Measurements from ENCODE around the gene ACSF2. TPM values are rescaled to one million over a fixed set of nuclear protein-coding genes. Genes with fewer than 3 reads are reported as not detected.

Gene ACSF2
- total and polyA plus RNA-seq, 2 of the 13 experiments (the other 11 are each of a cell fraction or from before 2014, with no cell fraction given) = 87.3 to 109 TPM

DNA sequence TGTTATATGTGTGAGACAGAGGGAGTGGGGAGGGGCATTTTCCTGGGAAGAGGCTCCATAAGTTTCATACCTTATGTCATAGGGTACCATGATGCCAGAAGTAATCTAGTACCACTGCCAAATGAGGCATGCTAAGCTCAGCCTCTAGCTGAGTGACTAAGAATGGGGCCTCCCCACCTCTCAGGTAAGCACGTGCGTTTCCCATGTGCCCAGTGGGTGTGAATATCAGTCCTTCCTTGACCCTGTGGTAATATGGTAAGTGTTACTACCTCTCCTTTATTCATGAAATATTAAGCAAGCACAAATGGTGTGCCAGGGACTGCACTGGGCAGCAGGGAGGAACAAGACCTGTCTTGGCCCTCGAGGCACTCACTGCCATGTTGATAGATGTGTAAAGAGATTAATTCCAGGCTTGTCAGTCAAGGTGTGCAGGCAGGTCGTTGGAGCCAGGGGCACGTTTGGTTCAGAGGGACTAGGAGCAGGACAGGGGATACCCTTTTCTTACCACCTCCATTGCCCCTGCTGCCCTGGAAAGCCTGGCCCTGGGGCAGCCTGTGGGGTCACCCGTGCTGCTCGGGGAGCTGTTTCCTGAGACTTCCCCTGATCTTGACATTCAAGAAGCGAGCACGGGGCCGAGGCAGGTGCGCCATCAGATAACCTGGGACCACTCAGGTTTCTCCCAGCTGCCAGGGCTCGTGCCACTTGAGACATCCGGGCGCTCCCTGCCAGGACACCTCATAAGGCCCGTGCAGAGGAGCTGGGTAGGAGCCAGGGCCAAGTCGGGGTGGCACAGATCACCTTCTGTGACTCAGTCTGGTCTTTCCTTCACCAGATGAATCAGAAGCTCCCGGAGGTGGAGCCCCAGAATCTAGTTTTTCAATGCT lies 61.4 kb downstream of the ACSF2 start:
- Histone ChIP-seq H4K20me1 (ENCODE audit: insufficient read depth, low read length) (no peaks in the 10 kb centered on the region), H3K9me3 (ENCODE audit: low read length) (no peaks in the 10 kb centered on the region), H3K4me3 (replicated peaks in 1 of 3; ENCODE audit: insufficient read depth in 1 of 3, low read depth in 2 of 3, low read length in 3 of 3) (no peak overlapping the region), H3K4me2 (ENCODE audit: low read depth, low read length) (no peak overlapping the region), H3K27ac (ENCODE audit: extremely low read length, insufficient read depth, low read length) (no peak overlapping the region), H3K36me3 (replicated peaks in 1 of 2; ENCODE audit: control insufficient read depth in 1 of 2, insufficient read depth in 2 of 2, low read length in 2 of 2) (peaks cover 9 to 16% of the 10 kb centered on the region in 2 experiments; a peak in 4 of 5 replicates), H3K9ac (ENCODE audit: insufficient read depth, low read depth, low read length) (no peak overlapping the region), H3K79me2 (ENCODE audit: insufficient read depth, low read length) (no peaks in the 10 kb centered on the region), H3K27me3 (ENCODE audit: control insufficient read depth in 1 of 2, insufficient read depth in 2 of 2, low read length in 2 of 2) (no peaks in the 10 kb centered on the region), H2AFZ (ENCODE audit: low read length) (no peak overlapping the region), H3K4me1 (ENCODE audit: insufficient read depth, low read length) (peaks cover 5% of the 10 kb centered on the region)
- FAIRE-seq = no peak
- in situ Hi-C loops (cut with HindIII; ENCODE audit: extremely low pct_ligation_motif_present, low pct_unique_long_range_greater_than_20kb) (no loop called here), intact Hi-C loops (cut with micrococcal nuclease; ENCODE audit: unreplicated experiment) (no loop called here)
- DNase-seq (ENCODE audit: low spot score) = no peak
- ChIA-PET CTCF (ENCODE audit: low intra/inter-chr PET ratio, low total read pairs) (no interaction called here), POLR2A (no interaction called here)
- no TSS peak for BruUV-seq (replicated peaks)
- TF ChIP-seq, protein P1, sequence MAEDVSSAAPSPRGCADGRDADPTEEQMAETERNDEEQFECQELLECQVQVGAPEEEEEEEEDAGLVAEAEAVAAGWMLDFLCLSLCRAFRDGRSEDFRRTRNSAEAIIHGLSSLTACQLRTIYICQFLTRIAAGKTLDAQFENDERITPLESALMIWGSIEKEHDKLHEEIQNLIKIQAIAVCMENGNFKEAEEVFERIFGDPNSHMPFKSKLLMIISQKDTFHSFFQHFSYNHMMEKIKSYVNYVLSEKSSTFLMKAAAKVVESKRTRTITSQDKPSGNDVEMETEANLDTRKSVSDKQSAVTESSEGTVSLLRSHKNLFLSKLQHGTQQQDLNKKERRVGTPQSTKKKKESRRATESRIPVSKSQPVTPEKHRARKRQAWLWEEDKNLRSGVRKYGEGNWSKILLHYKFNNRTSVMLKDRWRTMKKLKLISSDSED (CRISPR knock-in tag; IDR thresholded peaks at IDR 0.05) = no peak
- TF ChIP-seq, protein P2, sequence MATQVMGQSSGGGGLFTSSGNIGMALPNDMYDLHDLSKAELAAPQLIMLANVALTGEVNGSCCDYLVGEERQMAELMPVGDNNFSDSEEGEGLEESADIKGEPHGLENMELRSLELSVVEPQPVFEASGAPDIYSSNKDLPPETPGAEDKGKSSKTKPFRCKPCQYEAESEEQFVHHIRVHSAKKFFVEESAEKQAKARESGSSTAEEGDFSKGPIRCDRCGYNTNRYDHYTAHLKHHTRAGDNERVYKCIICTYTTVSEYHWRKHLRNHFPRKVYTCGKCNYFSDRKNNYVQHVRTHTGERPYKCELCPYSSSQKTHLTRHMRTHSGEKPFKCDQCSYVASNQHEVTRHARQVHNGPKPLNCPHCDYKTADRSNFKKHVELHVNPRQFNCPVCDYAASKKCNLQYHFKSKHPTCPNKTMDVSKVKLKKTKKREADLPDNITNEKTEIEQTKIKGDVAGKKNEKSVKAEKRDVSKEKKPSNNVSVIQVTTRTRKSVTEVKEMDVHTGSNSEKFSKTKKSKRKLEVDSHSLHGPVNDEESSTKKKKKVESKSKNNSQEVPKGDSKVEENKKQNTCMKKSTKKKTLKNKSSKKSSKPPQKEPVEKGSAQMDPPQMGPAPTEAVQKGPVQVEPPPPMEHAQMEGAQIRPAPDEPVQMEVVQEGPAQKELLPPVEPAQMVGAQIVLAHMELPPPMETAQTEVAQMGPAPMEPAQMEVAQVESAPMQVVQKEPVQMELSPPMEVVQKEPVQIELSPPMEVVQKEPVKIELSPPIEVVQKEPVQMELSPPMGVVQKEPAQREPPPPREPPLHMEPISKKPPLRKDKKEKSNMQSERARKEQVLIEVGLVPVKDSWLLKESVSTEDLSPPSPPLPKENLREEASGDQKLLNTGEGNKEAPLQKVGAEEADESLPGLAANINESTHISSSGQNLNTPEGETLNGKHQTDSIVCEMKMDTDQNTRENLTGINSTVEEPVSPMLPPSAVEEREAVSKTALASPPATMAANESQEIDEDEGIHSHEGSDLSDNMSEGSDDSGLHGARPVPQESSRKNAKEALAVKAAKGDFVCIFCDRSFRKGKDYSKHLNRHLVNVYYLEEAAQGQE (IDR thresholded peaks at IDR 0.05; ENCODE audit: borderline replicate concordance in 1 of 2, low read depth in 1 of 2, low read length in 2 of 2) = no peak
- TF ChIP-seq, protein P3, sequence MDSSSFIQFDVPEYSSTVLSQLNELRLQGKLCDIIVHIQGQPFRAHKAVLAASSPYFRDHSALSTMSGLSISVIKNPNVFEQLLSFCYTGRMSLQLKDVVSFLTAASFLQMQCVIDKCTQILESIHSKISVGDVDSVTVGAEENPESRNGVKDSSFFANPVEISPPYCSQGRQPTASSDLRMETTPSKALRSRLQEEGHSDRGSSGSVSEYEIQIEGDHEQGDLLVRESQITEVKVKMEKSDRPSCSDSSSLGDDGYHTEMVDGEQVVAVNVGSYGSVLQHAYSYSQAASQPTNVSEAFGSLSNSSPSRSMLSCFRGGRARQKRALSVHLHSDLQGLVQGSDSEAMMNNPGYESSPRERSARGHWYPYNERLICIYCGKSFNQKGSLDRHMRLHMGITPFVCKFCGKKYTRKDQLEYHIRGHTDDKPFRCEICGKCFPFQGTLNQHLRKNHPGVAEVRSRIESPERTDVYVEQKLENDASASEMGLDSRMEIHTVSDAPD (CRISPR knock-in tag; IDR thresholded peaks at IDR 0.05) = no peak
- TF ChIP-seq ZNF572 (CRISPR knock-in tag; IDR thresholded peaks at IDR 0.05) (0 out of 2 replicates have a peak, but pooled peaks have one; percentile 23), AGO2 (optimal IDR thresholded peaks at IDR 0.05; ENCODE audit: low read depth, low read length) (peak; percentile 20)
- ATAC-seq = no peak
- WGBS (ENCODE audit: low lambda C conversion rate) = 75% methylated on average over 17 of the region's 17 CpGs

Measured in HepG2 (cell line).